LoVo (cell line): Measurements from ENCODE around the gene IFNGR1.
A peak's percentile ranks its signal among the peaks of the same experiment; 100 is the strongest.
"Not testable (repeated sequence)": the region's sequence is repeated elsewhere in the genome, so short reads cannot be mapped to it uniquely, and the experiment has no call there.

Source experiments
- DNase-seq: peaks from one replicate; pipeline ENCODE4 v3.0.0-alpha.2; 2016; ENCODE audit warnings: low spot score

The IFNGR1 gene

GRCh38 chr6:137218917-137219663 is at the start of gene IFNGR1:
Gene IFNGR1, minus strand, starts transcription at chr6:137219385. Its CDS starts 58 bp downstream, at chr6:137219327.
- DNase-seq = peak; percentile 96

GRCh38 chr6:137268911-137269310 is 49.7 kb upstream of the IFNGR1 start:
- DNase-seq = no peak

GRCh38 chr6:137266309-137266586 is 47.1 kb upstream of the IFNGR1 start:
- DNase-seq = no peak

GRCh38 chr6:137265561-137266308 is 46.5 kb upstream of the IFNGR1 start:
- peak; percentile 34 for DNase-seq

- no peak for DNase-seq
Observed at GRCh38 chr6:137264311-137265075, 45.3 kb upstream of the IFNGR1 start.

- peak; percentile 35 for DNase-seq
Observed at GRCh38 chr6:137261761-137262160, 42.6 kb upstream of the IFNGR1 start.

- no peak for DNase-seq
Observed at GRCh38 chr6:137261361-137261760, 42.2 kb upstream of the IFNGR1 start.

GRCh38 chr6:137260217-137260616 is 41.0 kb upstream of the IFNGR1 start:
- no peak for DNase-seq

- peak; percentile 30 for DNase-seq
Observed at GRCh38 chr6:137259349-137259748, 40.2 kb upstream of the IFNGR1 start.

GRCh38 chr6:137258170-137258569 is 39.0 kb upstream of the IFNGR1 start:
- DNase-seq = no peak

- DNase-seq = no peak
Observed at GRCh38 chr6:137256350-137257103, 37.3 kb upstream of the IFNGR1 start.

GRCh38 chr6:137254966-137255365 is 35.8 kb upstream of the IFNGR1 start:
- DNase-seq = no peak

- not testable (repeated sequence) for DNase-seq
Observed at GRCh38 chr6:137254430-137254829, 35.2 kb upstream of the IFNGR1 start.

- DNase-seq = no peak
Observed at GRCh38 chr6:137248702-137249101, 29.5 kb upstream of the IFNGR1 start.

GRCh38 chr6:137247724-137248123 is 28.5 kb upstream of the IFNGR1 start:
- peak; percentile 73 for DNase-seq

- DNase-seq = no peak
Observed at GRCh38 chr6:137246791-137247202, 27.6 kb upstream of the IFNGR1 start.

- DNase-seq = no peak
Observed at GRCh38 chr6:137246164-137246563, 27.0 kb upstream of the IFNGR1 start.

- peak; percentile 82 for DNase-seq
Observed at GRCh38 chr6:137241481-137242038, 22.4 kb upstream of the IFNGR1 start.

GRCh38 chr6:137240168-137240567 is 21.0 kb upstream of the IFNGR1 start:
- DNase-seq = no peak

- DNase-seq = peak; percentile 87
Observed at GRCh38 chr6:137237413-137238170, 18.4 kb upstream of the IFNGR1 start.
